ENCODE data around the gene JMJD1C. TPM values are rescaled to one million over a fixed set of nuclear protein-coding genes. Genes with fewer than 3 reads are reported as not detected.

Gene JMJD1C
- total and polyA plus RNA-seq, 2 donors (not counting 3 experiments of a cell fraction or from before 2014, with no cell fraction given): 32.1 to 97.1 TPM

DNA sequence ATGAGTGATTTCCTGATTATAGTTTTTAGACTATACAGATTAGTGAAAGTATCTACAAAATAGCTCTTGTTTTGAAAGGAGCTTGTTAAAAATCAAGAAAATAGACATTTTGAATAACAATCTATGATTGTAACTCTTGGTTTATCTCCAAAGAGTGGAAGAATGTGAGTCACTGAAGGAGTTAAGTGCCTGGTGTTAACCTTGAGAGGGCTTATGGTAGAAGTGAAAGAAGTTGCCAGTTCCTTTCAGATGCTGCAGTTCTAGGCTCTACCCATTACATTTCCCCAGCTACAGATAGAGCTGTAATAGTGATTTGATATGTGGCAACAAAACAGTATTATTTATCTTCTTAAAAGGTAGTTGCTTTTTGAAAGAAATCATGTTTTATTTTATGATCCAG lies 320.0 kb downstream of the JMJD1C start:
- Histone ChIP-seq H4K20me1 (replicated peaks; ENCODE audit: control insufficient read depth, extremely low read depth, insufficient read depth, low read length) (peaks cover 3% of the 10 kb centered on the region), H3K27ac (ENCODE audit: insufficient read depth, low read depth, low read length) (no peak overlapping the region), H3K9me3 (replicated peaks; ENCODE audit: control insufficient read depth, insufficient read depth, low read length) (no peaks in the 10 kb centered on the region), H3K9me1 (replicated peaks; ENCODE audit: control insufficient read depth, extremely low read depth, insufficient read depth, low read length) (no peaks in the 10 kb centered on the region), H3K4me3 (replicated peaks in 1 of 3; ENCODE audit: insufficient read depth in 1 of 3, low read depth in 1 of 3, low read length in 3 of 3) (no peak overlapping the region), H2AFZ (ENCODE audit: low read depth, low read length) (no peak overlapping the region), H3K79me2 (ENCODE audit: control insufficient read depth, insufficient read depth, low read length) (peaks cover 52% of the 10 kb centered on the region), H3K36me3 (ENCODE audit: control insufficient read depth in 2 of 2, extremely low read depth in 1 of 2, insufficient read depth in 2 of 2, low read length in 2 of 2) (no peaks in the 10 kb centered on the region), H3K4me1 (ENCODE audit: control insufficient read depth, extremely low read depth, insufficient read depth, low read length) (no peaks in the 10 kb centered on the region), H3K4me2 (ENCODE audit: insufficient read depth, low read length) (no peak overlapping the region), H3K27me3 (ENCODE audit: control insufficient read depth in 2 of 2, insufficient read depth in 2 of 2, low read length in 2 of 2) (no peaks in the 10 kb centered on the region), H3K9ac (replicated peaks; ENCODE audit: extremely low read depth, insufficient read depth, low read length) (no peak overlapping the region)
- TF ChIP-seq MAX (IDR thresholded peaks at IDR 0.05; ENCODE audit: insufficient read depth, insufficient read length) (no peak), MYC (IDR thresholded peaks at IDR 0.05; ENCODE audit: low read depth, low read length) (no peak), JUN (IDR thresholded peaks at IDR 0.05; ENCODE audit: borderline replicate concordance, insufficient read depth, insufficient read length, low read depth) (no peak)
- CTCF ChIA-PET: interaction anchor here (1.1 to 3.0 kb wide), 4 partner anchors 11 to 575 kb away, joined by 4 to 26 read pairs (median 5); no protein-coding TSS in a partner anchor
- dilution Hi-C loops (cut with MboI; ENCODE audit: extremely low pct_ligation_motif_present, low sequenced_read_pairs) (no loop called here), intact Hi-C loops (cut with micrococcal nuclease) (no loop called here)
- BruUV-seq (replicated peaks): no TSS peak
- FAIRE-seq (no peak), DNase-seq (ENCODE audit: low read depth, low spot score) (no peak)
- POLR2A ChIA-PET: no interaction called here

DNA sequence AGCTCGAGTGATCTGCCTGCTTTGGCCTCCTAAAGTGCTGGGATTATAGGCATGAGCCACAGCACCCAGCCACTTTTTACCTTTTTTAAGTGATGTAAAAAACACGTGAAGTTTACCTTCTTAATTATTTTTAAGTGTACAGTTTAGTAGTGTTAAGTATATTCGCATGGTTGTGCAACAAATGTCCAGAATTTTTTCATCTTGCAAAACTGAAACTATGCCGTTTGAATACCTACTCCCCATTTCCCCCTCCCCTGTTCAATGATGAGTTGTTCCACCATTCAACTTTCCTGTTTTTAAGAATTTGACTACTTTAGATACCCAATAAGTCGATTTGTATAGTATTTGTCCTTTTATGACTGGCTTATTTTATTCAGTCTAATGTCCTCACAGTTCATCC lies 321.8 kb downstream of the JMJD1C start:
- BruUV-seq (replicated peaks): no TSS peak
- dilution Hi-C loops (cut with MboI; ENCODE audit: extremely low pct_ligation_motif_present, low sequenced_read_pairs) (no loop called here), intact Hi-C loops (cut with micrococcal nuclease) (no loop called here)
- no peak for TF ChIP-seq EZH2 (IDR thresholded peaks at IDR 0.05; ENCODE audit: borderline replicate concordance, low read depth, low read length, severe bottlenecking)
- TF ChIP-seq, protein P1, sequence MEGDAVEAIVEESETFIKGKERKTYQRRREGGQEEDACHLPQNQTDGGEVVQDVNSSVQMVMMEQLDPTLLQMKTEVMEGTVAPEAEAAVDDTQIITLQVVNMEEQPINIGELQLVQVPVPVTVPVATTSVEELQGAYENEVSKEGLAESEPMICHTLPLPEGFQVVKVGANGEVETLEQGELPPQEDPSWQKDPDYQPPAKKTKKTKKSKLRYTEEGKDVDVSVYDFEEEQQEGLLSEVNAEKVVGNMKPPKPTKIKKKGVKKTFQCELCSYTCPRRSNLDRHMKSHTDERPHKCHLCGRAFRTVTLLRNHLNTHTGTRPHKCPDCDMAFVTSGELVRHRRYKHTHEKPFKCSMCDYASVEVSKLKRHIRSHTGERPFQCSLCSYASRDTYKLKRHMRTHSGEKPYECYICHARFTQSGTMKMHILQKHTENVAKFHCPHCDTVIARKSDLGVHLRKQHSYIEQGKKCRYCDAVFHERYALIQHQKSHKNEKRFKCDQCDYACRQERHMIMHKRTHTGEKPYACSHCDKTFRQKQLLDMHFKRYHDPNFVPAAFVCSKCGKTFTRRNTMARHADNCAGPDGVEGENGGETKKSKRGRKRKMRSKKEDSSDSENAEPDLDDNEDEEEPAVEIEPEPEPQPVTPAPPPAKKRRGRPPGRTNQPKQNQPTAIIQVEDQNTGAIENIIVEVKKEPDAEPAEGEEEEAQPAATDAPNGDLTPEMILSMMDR (IDR thresholded peaks at IDR 0.05; ENCODE audit: extremely low read depth in 1 of 2, insufficient read depth in 1 of 2, low read depth in 1 of 2, low read length in 2 of 2): no peak
- TF ChIP-seq MAX (IDR thresholded peaks at IDR 0.05; ENCODE audit: insufficient read depth, insufficient read length): no peak
- TF ChIP-seq POLR2AphosphoS5 (IDR thresholded peaks at IDR 0.05; ENCODE audit: insufficient read depth, low read depth, low read length): no peak
- no peak for TF ChIP-seq POLR2A (IDR thresholded peaks at IDR 0.05; ENCODE audit: low read depth, low read length)
- TF ChIP-seq JUN (IDR thresholded peaks at IDR 0.05; ENCODE audit: borderline replicate concordance, insufficient read depth, insufficient read length, low read depth): no peak
- no peak for TF ChIP-seq MYC (IDR thresholded peaks at IDR 0.05; ENCODE audit: low read depth, low read length)
- no peak for TF ChIP-seq FOS (IDR thresholded peaks at IDR 0.05; ENCODE audit: borderline replicate concordance, insufficient read depth, low read length)
- TF ChIP-seq GATA2 (IDR thresholded peaks at IDR 0.05; ENCODE audit: insufficient read depth, insufficient read length, low read depth, low read length): no peak
- H3K79me2 ChIP-seq (ENCODE audit: control insufficient read depth, insufficient read depth, low read length): peaks cover 63% of the 10 kb centered on the region
- H3K4me2 ChIP-seq (ENCODE audit: insufficient read depth, low read length): no peak overlapping the region
- CTCF ChIA-PET: interaction anchor here (3.0 kb wide), 1 partner anchor 13 kb away, joined by 26 read pairs; no protein-coding TSS in a partner anchor
- POLR2A ChIA-PET: no interaction called here
- H3K9ac ChIP-seq (replicated peaks; ENCODE audit: extremely low read depth, insufficient read depth, low read length): no peak overlapping the region
- no peaks in the 10 kb centered on the region for H3K36me3 ChIP-seq (ENCODE audit: control insufficient read depth in 2 of 2, extremely low read depth in 1 of 2, insufficient read depth in 2 of 2, low read length in 2 of 2)
- no peak overlapping the region for H2AFZ ChIP-seq (ENCODE audit: low read depth, low read length)
- no peak for FAIRE-seq
- peaks cover 3% of the 10 kb centered on the region for H4K20me1 ChIP-seq (replicated peaks; ENCODE audit: control insufficient read depth, extremely low read depth, insufficient read depth, low read length)
- H3K27me3 ChIP-seq (ENCODE audit: control insufficient read depth in 2 of 2, insufficient read depth in 2 of 2, low read length in 2 of 2): no peaks in the 10 kb centered on the region
- H3K9me3 ChIP-seq (replicated peaks; ENCODE audit: control insufficient read depth, insufficient read depth, low read length): no peaks in the 10 kb centered on the region
- H3K4me1 ChIP-seq (ENCODE audit: control insufficient read depth, extremely low read depth, insufficient read depth, low read length): no peaks in the 10 kb centered on the region
- no peaks in the 10 kb centered on the region for H3K9me1 ChIP-seq (replicated peaks; ENCODE audit: control insufficient read depth, extremely low read depth, insufficient read depth, low read length)
- H3K27ac ChIP-seq (ENCODE audit: insufficient read depth, low read depth, low read length): no peak overlapping the region
- no peak overlapping the region for H3K4me3 ChIP-seq (replicated peaks in 1 of 3; ENCODE audit: insufficient read depth in 1 of 3, low read depth in 1 of 3, low read length in 3 of 3)
- DNase-seq (ENCODE audit: low read depth, low spot score): no peak

All from endothelial cell of umbilical vein (primary cell).